Upper lobe of left lung (tissue), 4 donors: Measurements from ENCODE around the gene PRDM16.

Source experiments
- CTCF ChIP-seq, 6 experiments: fragments of 450-650 bp in 4 of 6; fragments of 200-600 bp in 2 of 6; sonication (generic) in 2 of 6; IDR thresholded peaks; one replicate each; pipeline ENCODE4 v1.5.1; 2016 to 2019; ENCODE audit warnings: antibody characterized with exemption in 6 of 6
- POLR2AphosphoS5 ChIP-seq, 2 donors: sonication (generic); formaldehyde crosslinking; IDR thresholded peaks; one replicate each; pipeline ENCODE4 v1.5.1; 2017; ENCODE audit warnings: antibody characterized with exemption in 2 of 2

GRCh38 chr1:3173381-3173980 lies 104.5 kb downstream of the PRDM16 start:
- TF ChIP-seq CTCF (IDR thresholded peaks at IDR 0.05) (no peak), POLR2AphosphoS5 (IDR thresholded peaks at IDR 0.05) (no peak)
